ENCODE results near the gene KPNA2.
"Not testable (repeated sequence)": the region's sequence is repeated elsewhere in the genome, so short reads cannot be mapped to it uniquely, and the experiment has no call there.

Gene KPNA2

DNA sequence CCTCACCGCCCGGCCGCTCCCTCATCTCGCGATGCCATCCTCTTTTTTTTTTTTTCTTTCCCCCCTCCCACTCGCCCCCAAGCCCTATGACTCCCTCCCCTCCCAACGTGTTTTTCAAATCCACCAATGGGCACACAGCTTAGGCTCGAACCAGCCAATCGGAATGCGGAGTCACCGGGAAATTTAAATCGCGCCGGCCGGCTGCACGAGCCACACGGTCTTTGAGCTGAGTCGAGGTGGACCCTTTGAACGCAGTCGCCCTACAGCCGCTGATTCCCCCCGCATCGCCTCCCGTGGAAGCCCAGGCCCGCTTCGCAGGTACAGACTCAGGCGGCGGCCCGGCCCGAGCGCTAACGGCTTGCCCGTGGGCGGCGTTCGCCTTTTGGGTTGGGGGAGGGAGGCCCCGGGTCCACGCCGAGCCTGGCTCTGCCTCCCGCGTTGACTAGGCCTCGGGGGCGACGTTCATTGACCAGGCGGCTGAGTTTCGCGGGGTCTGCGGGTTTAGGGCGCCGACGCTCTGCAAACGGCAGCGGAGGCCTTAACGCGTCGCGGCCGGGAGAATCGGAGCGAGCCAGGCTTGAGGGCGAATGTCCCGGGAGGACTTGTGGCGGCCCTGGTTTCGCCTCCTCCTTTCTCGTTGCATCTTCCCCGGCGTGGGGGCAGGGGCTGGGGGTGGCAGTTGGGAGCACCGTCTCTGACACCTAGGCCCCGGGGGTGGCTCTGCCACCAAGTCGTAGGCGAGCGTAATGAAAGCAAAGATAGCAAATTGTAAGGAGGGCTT, at the start of gene KPNA2:
TSS of gene KPNA2 (plus strand) at position 213 of the 781 bp plus-strand sequence. CDS start 1,398 bp downstream, outside the sequence.
- peak; percentile 97 for DNase-seq (ENCODE audit: low spot score)

DNA sequence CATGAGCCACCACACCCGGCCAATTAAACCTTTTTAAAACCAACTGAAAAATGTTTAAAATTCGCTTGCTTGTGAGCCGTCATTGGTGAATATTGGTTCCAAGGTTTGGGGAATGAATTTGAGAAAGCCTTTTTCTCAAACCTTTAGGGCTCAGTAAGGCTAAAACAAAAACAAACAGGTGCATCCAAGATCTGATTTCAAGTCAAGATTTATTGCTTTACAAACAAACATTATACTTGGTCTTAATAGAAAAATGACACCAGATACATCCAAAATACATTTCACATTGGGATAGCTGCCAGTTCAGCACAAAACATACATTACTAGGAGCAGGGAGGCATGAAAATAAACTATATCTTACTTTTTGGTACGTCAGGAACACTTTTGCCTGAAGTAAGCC, 44.6 kb upstream of the KPNA2 start:
- no peak for DNase-seq (ENCODE audit: low spot score)

DNA sequence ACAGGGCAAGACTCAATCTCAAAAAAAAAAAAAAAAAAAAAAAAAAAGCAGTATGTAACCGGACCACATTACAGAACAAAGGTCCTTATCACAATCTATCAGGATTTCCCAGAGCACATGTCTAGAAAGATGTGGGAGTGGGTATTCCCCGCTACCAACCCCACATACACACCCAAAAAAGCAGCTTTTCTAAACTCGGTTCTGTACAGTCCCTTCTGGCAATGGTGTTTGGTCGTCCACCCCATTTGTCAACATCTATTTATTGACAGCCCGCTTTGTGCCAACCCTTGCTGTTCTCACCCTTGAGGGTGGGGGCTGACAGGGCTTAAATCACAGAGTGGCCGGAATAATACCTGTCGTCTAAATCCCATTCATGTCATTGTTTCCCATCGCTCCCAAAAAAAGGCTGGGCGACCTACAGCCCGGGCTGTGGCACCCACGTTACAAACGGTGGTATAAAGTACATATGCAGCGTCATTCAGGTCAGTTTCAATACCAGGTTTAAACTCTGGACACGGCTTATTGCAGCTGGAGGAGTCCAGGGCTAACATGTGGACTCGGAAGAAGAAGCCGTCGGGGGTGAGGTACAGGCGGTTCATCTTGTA, 42.9 kb upstream of the KPNA2 start:
- no peak for DNase-seq (ENCODE audit: low spot score)

DNA sequence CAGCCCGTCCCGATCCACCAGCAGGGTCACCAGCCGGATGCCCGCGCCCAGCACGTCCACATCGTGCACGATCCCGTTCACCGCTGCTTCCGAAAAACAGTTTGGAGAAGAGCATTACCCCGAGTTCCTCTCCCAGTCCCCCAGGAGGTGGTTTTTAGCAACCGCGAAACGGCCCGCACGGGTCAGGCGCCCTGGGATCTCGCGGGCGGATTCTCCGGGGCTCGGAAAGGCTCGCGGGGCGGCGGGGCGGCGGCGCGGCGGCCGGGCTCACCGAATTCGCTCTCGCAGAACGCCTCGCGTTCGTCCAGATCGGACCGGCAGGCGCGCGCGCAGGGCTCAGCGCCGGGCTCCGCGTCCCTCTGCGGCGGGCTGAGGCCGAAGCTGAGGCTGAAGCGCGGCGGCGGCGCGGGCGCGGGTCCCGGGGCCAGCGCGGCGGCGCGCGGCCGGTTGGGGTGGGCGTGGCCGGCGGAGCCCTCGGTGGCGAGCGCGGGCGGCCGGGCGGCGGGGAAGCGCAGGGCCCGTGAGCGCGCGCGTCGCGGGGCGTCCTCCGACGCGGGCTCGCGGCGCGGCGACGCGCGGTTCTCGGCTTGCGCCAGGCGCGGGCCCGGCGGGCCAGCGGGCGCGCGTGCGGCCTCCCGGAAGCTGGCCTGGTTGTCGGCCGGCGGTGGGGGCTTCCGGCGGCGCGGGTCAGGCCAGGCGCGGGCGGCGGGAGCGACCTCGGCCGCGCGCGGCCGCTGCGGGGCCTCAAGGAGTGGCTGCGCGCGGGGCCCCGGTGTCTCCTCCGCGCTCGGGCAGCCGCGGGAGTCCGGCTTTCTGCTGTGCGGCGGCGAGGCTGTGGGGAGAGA, 42.2 kb upstream of the KPNA2 start:
- peak; percentile 74 for DNase-seq (ENCODE audit: low spot score)

DNA sequence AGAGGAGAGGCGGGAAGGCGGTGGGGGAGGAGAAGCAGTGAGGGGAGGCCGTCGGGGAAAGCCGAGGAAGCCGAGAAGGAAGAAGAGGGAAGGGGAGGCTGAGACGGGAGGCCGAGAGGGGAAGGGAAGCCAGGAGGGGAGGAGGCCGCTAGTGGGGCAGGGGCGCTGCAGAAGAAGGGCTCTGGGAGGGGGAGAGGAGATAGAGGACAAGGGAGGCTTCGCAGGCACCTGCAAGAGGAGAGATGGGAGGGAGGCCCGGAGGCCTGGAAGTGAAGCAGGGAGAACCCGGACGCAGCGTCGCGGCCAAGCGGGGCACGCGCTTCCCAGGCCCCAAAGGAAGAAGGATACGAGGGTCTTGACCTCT, 41.6 kb upstream of the KPNA2 start:
- peak; percentile 44 for DNase-seq (ENCODE audit: low spot score)

DNA sequence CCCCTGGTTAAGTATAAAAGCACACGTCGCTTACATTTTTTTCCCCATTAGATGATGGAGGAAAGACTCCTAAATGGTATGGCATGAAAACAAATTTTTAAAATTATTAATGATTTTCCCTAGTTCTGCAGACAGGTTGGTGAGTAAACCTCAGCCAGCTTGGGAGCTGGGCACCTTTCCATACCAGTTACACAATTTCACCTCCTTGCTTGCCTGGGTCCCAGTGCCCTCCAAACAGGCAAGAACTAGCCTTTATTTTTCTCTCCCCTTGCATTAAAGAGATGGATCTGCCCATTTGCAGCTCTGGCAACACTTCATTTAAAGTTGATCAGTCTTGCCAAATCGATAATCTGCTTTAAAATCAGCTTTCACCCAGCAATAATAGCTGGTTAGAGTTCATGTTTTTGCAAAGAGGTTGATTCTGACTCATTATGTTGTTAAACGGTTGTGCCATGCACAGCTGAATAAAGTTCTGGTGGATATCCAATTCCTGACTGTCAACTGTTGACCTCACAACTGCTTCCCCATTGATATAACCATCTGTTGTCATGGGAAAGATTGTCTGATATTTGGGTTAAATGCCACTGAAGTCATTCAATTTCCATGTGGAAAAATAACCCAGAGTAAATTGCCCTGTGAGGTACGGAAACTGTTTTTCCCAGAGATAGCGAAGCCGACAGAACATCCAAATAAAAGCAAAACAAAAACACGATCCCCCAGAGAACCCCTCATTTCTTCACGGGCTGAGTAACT, 40.5 kb upstream of the KPNA2 start:
- DNase-seq (ENCODE audit: low spot score): peak; percentile 44

DNA sequence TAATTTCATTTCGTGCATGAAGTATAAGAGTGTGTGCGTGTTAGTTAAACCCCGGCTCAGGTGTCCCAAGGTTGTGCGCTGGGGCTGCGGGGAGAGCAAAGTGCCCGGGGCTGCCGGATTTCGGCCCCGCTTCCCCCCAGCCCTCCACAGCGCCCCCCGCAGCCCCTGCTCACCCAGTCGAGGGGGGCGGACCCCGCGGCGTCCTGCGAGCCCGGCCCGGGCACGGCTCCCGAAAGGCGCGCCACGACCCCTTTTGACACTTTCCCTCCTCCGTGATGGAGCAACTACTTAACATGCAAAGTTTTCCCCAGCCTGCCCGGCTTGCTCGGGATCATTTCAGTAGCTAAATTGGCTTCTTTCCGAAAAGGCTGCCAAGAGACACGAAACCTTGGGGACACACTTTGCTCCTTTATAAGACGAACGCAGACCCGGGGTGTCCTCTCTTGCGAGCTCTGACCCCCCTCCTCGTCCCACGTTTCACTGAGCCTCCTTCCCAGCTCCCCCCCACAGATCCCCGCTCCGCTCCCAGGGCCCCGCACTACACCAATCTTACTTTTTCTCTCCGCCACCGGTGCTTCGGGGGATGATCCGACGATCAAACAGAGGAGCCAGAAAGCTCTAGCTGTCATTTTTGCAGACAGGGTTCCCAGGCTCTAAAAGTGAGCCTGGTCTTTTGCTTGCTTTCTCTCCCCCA, 39.8 kb upstream of the KPNA2 start:
- peak; percentile 16 for DNase-seq (ENCODE audit: low spot score)

DNA sequence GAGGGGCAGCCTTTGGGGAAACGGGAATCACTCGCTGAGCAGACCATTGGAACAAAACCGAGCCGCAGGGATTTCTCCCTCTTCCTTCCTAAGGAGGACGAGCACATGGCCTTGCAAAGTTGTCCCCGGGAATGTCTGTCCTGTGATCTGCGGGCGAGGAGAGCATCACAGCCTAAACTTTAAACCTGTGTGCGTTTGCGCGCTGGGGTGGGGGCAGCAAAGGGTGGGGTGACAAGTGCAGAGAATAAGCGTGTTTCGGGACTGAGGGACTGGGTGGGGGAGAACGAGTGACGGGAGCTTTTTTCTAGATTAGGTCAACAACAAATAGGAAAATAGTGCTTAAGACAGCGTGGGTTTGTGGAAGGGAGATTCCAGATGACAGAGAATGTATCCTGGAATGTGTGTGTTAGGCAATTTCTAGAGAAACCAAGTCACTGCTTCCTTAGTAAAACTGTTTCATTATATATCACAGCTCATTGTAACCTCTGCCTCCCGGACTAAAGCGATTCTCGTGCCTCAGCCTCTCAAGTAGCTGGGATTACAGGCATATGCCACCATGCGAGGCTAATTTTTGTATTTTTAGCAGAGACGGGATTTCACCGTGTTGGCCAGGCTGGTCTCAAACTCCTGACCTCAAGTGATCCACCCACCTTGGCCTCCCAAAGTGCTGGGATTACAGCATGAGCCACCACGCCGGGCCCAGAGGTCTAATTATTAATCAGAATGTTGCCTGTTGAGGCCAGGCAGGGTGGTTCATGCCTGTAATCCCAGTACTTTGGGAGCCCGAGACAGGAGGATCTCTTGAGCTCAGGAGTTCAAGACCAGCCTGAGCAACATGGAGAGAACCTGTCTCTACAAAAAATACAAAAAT, 39.0 kb upstream of the KPNA2 start, which contains the start of gene C17orf58:
TSS of gene C17orf58 (minus strand) at position 169 of the 871 bp plus-strand sequence. CDS start 271 bp downstream, outside the sequence.
- DNase-seq (ENCODE audit: low spot score): peak; percentile 13

DNA sequence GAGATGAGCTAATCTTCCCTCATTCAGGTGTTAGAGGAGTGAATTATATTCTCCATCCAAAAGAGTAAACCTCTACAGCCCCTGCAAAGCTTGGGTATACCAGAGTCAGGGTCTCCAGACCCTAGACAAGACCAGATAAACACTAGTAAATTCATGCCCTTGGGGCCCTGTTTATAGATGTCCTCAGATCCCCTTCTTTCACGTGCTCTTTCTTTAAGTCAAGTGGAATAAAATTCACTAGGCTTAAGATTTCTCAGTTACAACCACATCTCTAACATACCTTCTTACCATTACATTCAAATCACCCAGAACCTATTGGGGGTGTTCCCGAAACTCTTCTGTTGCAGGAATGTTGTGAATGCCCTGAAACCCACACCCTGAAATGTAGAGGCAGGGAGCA, 37.1 kb upstream of the KPNA2 start:
- no peak for DNase-seq (ENCODE audit: low spot score)

DNA sequence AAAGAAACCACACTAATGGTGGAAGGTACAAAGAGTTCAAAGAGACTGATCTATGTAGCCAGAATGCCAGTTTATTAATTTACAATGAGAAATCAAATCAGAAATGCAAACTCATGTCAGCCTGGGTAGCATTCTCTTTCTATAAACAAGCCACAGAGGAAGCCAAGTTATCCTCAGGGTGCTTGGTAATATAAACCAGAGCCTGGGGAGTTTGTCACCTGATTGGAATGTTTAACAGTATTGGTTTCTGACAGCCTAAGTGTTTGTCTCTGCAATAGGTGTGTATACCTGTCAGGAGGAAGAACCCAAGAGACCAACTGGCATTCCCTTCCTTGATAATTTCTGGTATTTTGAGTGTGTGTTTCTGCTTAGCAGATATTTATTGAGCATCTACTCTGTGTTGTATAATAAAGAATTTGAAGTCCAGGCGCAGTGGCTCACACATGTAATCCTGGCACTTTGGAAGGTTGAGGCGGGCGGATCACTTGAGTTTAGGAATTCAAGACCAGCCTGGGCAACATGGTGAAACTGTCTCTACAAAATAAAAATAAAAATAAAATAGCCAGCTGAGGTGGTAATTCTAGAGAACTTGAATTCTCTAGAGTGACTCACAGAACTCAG, 36.1 kb upstream of the KPNA2 start:
- peak; percentile 62 for DNase-seq (ENCODE audit: low spot score)

DNA sequence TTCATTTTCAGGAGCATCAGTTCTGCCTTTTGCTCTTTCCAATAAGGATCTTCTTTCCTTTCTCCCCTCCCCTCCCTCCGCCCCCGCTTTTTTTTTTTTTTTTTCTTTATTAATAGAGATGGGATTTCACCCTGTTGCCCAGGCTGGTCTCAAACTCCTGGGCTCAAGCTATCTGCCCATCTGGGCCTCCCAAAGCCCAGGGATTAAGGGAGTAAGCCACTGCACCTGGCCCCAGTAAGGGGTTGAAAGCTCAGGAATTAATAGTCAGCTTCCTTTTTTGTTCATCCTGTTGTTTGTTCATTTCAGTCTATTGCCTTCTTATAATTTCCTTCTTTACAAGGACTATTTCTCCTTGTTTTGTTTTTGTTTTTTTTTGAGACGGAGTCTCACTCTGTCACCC, 31.3 kb upstream of the KPNA2 start:
- no peak for DNase-seq (ENCODE audit: low spot score)

DNA sequence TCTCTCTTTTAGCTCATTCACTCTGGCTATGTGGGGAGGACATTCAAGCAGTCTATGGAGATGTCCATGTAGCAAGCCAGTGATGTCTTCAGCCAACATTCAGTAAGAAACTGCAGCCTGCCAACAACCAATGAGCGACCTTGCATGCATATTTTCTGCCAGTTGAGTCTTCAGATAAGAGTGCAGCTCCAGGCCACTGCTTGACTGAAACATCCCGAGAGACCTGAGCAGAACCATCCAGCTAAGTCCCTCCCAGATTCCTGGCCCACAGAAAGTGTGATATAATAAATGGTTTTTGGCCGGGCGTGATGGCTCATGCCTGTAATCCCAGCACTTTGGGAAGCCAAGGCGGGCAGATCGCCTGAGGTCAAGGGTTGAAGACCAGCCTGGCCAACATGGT, 28.7 kb upstream of the KPNA2 start:
- DNase-seq (ENCODE audit: low spot score): no peak

DNA sequence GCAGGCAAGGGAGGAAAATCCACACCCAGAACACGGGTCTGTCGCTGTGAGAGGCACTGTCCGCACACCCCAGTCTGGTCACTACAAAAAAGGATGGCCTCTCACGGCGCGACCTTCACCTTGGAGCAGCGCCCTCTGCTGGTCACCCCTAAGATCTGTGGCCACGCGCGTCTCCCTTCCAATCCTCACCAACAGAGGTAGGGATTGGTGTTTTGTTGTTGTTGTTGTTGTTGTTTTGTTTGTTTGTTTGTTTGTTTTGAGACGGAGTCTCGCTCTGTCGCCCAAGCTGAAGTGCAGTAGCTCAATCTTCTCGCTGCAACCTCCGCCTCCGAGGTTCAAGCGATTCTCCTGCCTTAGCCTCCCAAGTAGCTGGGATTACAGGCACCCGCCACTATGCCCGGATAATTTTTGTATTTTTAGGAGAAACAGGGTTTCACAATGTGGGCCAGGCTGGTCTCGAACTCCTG, 24.3 kb upstream of the KPNA2 start:
- DNase-seq (ENCODE audit: low spot score): peak; percentile 57

DNA sequence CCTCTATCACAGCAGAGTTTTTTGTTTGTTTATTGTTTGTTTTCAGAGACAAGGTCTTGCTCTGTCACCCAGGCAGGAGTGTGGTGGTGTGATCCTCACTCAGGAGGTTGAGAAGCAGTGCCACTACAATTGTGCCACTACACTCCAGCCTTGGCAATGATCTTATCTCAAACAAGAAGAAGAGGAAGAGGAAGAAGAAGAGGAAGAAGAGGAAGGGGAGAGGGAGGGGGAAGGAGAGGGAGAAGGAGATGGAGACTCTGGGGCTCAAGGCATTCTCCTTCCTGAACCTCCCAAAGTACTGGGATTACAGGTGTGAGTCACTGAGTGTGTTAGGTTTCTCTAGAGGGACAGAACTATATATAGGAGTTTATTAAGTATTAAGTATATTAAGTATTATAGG, 22.1 kb upstream of the KPNA2 start:
- DNase-seq (ENCODE audit: low spot score): no peak

DNA sequence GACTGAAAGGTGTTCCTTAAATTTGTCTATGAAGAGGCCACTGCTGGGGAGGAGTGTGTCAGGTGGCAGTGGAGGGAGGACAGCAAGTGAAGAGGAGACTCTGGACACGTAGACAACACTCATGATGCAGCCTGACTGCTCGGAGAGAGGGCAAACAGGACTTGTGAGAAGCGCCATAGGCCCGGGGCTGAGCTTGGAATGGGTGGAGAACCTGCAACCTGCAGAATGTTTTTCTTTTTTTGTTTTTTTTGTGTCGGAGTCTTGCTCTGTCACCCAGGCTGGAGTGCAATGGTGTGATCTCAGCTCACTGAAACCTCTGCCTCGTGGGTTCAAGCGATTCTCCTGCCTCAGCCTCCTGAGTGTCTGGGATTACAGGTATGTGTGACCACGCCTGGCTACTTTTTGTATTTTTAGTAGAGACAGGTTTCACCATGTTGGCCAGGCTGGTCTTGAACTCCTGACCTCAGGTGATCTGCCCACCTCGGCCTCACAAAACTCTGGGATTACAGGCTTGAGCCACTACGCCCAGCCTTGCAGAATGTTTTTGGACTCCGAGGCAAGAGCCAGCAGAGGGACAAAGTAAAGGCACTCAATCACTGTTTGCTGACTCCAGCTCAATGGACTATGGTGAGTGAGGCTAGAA, 20.3 kb upstream of the KPNA2 start:
- DNase-seq (ENCODE audit: low spot score): no peak

DNA sequence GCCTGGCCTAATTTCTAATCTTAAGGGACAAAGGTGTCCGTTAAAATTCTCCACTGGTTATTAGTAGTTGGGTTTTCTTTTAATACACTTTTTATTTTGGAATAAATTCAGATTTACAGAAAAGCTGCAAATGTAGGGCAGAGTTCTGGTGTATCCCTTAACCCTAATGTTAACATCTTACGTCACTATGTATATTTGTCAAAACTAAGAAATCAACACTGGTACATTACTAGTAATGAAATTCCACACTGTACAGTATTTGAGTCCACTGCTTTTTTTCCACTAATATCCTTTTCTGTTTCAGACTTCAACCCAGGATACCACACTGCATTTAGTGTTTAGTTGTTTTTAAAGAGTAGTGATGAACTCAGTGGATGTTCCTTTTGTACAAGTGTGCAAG, 18.7 kb upstream of the KPNA2 start:
- DNase-seq (ENCODE audit: low spot score): no peak

DNA sequence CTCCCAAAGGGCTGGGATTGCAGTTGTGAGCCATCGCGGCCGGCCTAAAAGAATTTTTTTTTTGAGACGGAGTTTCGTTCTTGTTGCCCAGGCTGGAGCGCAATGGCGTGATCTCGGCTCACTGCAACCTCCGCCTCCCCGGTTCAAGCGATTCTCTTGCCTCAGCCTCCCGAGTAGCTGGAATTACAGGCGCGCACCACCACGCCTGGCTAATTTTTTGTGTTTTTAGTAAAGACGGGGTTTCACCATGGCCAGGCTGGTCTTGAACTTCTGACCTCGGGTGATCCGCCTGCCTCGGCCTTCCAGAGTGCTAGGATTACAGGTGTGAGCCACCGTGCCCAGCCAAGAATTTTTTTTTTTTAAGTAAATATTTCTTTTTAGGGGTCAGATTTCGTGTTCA, 17.0 kb upstream of the KPNA2 start:
- DNase-seq (ENCODE audit: low spot score): not testable (repeated sequence)

DNA sequence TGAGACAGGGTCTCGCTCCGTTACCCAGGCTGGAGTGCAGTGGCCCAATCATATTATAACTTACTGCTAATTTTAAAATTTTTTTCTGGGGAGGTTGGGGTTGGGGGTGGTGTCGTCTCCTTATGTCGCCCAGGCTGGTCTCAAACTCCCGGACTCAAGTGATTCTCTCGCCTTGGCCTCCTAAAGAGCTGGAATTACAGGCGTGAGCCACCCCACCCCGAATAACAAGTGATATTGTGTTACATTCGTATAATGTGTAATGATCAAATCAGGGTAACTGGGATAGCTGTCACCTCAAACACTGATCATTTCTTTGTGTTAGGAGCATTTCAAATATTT, 16.2 kb upstream of the KPNA2 start:
- no peak for DNase-seq (ENCODE audit: low spot score)

DNA sequence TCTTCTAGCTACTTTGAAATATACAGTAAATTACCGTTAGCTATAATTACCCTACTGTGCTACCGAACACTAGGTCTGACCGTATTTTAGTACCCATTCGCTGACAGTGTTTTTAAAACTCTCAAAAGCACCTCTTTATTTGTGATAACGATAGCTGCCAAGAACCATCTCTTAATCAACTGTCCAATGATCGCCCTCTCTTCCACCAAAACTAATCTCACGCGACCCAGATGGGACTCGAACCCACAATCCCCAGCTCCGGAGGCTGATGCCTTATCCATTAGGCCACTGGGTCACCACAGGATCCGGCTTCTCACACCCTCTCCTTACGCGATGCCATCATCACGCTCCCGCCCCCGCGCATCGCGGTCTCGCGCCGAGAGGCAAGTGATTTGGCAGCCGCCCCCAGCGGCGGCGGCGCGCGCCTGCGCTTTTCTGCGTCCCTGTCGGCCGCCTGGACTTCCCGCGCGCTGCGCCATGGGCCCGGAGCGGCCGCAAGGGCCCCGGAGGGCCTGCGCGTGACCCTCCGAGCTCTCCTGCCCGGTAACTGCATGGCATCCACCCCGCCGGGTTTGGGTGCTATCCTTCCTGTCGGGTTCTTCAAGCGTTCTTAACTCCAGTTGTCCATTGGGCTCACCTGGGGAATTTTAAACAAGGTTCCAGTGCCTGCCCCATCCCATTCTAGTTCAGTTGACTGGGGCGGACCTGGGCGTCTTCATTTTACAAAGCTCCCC, 15.7 kb upstream of the KPNA2 start:
- peak; percentile 91 for DNase-seq (ENCODE audit: low spot score)

All from SW480 (cell line).